Pancreas (tissue), 10 donors: Measurements from ENCODE around the gene MYBPC2. TPM values are rescaled to one million over a fixed set of nuclear protein-coding genes. Genes with fewer than 3 reads are reported as not detected.

Experiments
- ATAC-seq, 4 donors: fragments of 200-7000 bp; cut with Tn5 transposase; one replicate each; pipeline versions ENCODE4 v1.8.0 to v1.9.1; 2020; ENCODE audit warnings: mild to moderate bottlenecking in 4 of 4, moderate library complexity in 4 of 4
- DNase-seq, 6 donors: peaks; one replicate each; pipeline ENCODE4 v3.0.0-alpha.2; 2020
- FAIRE-seq: peaks from 2 replicates; lab custom pipeline; 2012; peaks lifted over from hg19 to GRCh38; lab: Jason Lieb, UNC
- H3K27ac ChIP-seq, 4 donors: fragments of 200-600 bp; sonication (generic); 1 replicate in 3 of 4; 2 replicates in 1 of 4; pipeline versions ENCODE4 v1.5.0 to v1.8.0; 2020
- H3K27me3 ChIP-seq, 4 donors: fragments of 200-600 bp; one replicate each; pipeline ENCODE4 v1.8.0; 2021
- H3K36me3 ChIP-seq, 3 donors: fragments of 200-600 bp; sonication (generic) in 1 of 3; one replicate each; pipeline versions ENCODE4 v1.5.0 to v1.8.0; 2020 to 2021
- H3K4me1 ChIP-seq, 3 donors: fragments of 200-600 bp; one replicate each; pipeline ENCODE4 v1.8.0; 2021
- H3K4me3 ChIP-seq, 4 donors: fragments of 200-600 bp; sonication (generic) in 2 of 4; one replicate each; pipeline versions ENCODE4 v1.5.0 to v1.8.0; 2020 to 2021
- H3K9me3 ChIP-seq, 4 donors: fragments of 200-600 bp; one replicate each; pipeline ENCODE4 v1.8.0; 2021
- WGBS, 2 donors: extraction: QIAGEN DNeasy Blood & Tissue Kit; methylation state at CpG; one replicate each; pipeline ENCODE4 v1.1.7; 2013; 5-methylcytosine and 5-hydroxymethylcytosine counted together
- intact Hi-C, 3 donors: fragments of 100-400 bp; cut with DNase I; formaldehyde crosslinking; loops; one replicate each; pipeline versions ENCODE4 v1.11.1 to v1.14.2; 2022
- polyA plus RNA-seq, 2 donors: library from polyadenylated mRNA; stranded (reverse); fragments of 200-250 nt; gene quantifications; one replicate each; pipeline ENCODE4 v1.2.3, GENCODE V29; 2013
- total RNA-seq, 6 donors: library from RNA; stranded (reverse); fragmentation: NEBNext Ultra II Directional in 4 of 6; extraction: Animal tissue kit (Norgen Biotek cat#: 25700) in 4 of 6; gene quantifications; one replicate each; pipeline versions ENCODE4 v1.2.1 to v1.2.4, GENCODE V29; 2021 to 2023
- TF ChIP-seq, protein P1 (sequence below), 4 donors: fragments of 200-600 bp; sonication (generic) in 3 of 4; IDR thresholded peaks; one replicate each; pipeline versions ENCODE4 v1.5.0 to v1.8.0; 2021; ENCODE audit warnings: antibody characterized with exemption in 4 of 4
- donor health status: healthy with polysubstance abuse.
- donor health status: DM: no; HTN: no; CAD: no; lungs with moderate emphysema.
- donor health status: DM: no; HTN: no; CAD: no.
- donor health status: control.
- donor health status: control.
- donor health status: Bipolar disorder and iron deficiency.
- donor health status: DM: yes; HTN: yes; CAD: no.
- donor health status: DM: no; HTN: no; CAD: no.
- donor health status: DM: no; HTN: no; CAD: no.
- donor health status: DM: yes; HTN: yes; CAD: no.

Gene MYBPC2
- total and polyA plus RNA-seq, 8 donors, result 0.02 to 1.7 (median 1.5) TPM; not detected in 5

DNA sequence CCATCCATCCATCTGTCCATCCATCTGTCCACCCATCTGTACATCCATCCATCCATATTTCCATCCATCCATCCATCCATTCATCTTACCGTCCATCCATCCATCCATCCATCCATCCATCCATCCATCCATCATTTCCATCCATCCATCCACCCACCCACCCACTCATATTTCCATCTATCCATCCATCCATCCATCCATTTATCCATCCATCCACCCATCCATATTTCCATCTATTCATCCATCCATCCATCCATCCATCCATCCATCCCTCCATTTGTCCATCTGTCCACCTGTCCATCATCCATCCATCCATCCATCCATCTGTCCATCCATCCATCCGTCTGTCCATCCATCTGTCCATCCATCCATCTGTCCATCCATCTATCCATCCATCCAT is 23.3 kb downstream of the MYBPC2 start:
- intact Hi-C loops, result loop anchor here in 1 of 3 donors (5.0 kb wide), 1 partner anchor 84 kb away; no protein-coding TSS in a partner anchor
- Histone ChIP-seq H3K4me1 (no peaks in the 10 kb centered on the region), H3K27me3 (peaks cover 0 to 7% (median 0%) of the 10 kb centered on the region in 4 donors), H3K9me3 (no peaks in the 10 kb centered on the region), H3K4me3 (no peak overlapping the region), H3K27ac (no peak overlapping the region), H3K36me3 (no peaks in the 10 kb centered on the region)
- DNase-seq (no peak), FAIRE-seq (no peak), ATAC-seq (no peak)
- 38 to 52% methylated on average over 2 of the region's 2 CpGs for WGBS, 2 donors
- TF ChIP-seq, protein P1, sequence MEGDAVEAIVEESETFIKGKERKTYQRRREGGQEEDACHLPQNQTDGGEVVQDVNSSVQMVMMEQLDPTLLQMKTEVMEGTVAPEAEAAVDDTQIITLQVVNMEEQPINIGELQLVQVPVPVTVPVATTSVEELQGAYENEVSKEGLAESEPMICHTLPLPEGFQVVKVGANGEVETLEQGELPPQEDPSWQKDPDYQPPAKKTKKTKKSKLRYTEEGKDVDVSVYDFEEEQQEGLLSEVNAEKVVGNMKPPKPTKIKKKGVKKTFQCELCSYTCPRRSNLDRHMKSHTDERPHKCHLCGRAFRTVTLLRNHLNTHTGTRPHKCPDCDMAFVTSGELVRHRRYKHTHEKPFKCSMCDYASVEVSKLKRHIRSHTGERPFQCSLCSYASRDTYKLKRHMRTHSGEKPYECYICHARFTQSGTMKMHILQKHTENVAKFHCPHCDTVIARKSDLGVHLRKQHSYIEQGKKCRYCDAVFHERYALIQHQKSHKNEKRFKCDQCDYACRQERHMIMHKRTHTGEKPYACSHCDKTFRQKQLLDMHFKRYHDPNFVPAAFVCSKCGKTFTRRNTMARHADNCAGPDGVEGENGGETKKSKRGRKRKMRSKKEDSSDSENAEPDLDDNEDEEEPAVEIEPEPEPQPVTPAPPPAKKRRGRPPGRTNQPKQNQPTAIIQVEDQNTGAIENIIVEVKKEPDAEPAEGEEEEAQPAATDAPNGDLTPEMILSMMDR (IDR thresholded peaks at IDR 0.05), result no peak

DNA sequence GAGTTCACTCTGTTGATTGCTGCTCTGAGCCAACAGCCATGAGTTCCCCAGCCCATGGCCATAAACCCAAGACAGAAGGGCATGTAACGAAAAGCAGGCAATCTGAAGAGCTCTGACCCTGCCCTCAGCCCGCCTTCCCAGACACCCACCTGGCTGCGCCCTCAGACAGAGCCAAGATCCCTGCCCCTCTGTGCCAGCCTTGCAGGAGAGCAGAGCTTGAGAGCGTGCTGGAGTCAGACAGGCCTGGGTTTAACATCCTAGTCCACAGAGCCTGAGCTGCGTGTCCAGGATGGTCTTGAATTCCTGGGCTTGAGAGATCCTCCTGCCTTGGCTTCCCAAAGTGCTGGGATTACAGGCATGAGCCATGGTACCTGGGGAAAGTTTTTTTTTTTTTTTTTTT is 24.6 kb downstream of the MYBPC2 start:
- no peak overlapping the region for H3K27ac ChIP-seq
- H3K27me3 ChIP-seq, result peaks cover 0 to 7% (median 0%) of the 10 kb centered on the region in 4 donors
- no peak overlapping the region for H3K4me3 ChIP-seq
- intact Hi-C loops, result loop anchor here in 1 of 3 donors (5.0 kb wide), 1 partner anchor 85 kb away; no protein-coding TSS in a partner anchor
- TF ChIP-seq, protein P1 (IDR thresholded peaks at IDR 0.05), result no peak
- no peaks in the 10 kb centered on the region for H3K4me1 ChIP-seq
- ATAC-seq, result no peak
- H3K36me3 ChIP-seq, result no peaks in the 10 kb centered on the region
- H3K9me3 ChIP-seq, result no peaks in the 10 kb centered on the region
- WGBS, 2 donors, result 64 to 87% methylated on average over 5 of the region's 5 CpGs
- no peak for FAIRE-seq
- no peak for DNase-seq

DNA sequence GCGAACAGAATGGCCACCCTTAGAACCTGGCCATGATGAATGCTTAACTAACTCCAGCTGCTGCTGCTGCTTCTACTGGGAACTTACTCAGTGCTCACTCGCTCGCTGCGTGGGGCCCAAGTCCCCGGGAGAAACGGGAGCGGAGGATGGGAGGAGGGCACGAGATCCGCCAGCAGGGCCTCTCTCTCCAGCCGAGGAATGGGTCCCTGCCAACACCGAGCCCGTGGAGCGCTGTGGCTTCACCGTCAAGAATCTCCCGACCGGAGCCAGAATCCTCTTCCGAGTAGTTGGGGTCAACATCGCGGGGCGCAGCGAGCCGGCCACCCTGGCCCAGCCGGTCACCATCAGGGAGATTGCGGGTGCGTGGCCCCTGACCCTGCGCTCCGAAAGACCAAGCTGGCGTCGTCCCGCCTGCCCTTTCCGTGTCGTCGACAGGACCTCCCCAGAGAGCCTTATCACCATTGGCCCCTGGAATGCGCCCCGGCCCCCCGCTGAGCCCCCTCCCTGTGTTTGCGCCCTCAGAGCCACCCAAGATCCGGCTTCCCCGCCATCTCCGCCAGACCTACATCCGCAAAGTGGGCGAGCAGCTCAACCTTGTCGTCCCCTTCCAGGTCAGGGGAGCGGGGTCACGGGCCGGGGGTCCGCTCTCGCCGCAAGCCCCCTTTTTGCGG is 25.8 kb downstream of the MYBPC2 start:
- H3K27me3 ChIP-seq, result peaks cover 0 to 7% (median 0%) of the 10 kb centered on the region in 4 donors
- no peak for FAIRE-seq

DNA sequence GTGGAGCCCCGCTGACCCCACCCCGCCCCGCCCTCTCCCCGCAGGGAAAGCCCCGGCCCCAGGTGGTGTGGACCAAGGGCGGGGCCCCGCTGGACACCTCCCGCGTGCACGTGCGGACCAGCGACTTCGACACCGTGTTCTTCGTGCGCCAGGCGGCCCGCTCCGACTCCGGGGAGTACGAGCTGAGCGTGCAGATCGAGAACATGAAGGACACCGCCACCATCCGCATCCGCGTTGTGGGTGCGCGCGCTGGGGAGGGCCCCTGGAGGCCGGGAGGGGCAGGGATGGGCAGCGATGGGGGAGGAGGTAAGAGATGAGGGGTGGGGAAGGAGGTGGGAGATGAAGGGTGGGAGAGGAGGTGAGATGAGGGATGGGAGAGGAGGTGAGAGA is 26.4 kb downstream of the MYBPC2 start:
- Histone ChIP-seq H3K27me3 (peaks cover 0 to 7% (median 0%) of the 10 kb centered on the region in 4 donors), H3K36me3 (no peaks in the 10 kb centered on the region), H3K27ac (no peak overlapping the region), H3K4me1 (no peaks in the 10 kb centered on the region), H3K9me3 (no peaks in the 10 kb centered on the region), H3K4me3 (no peak overlapping the region)
- intact Hi-C loops, result loop anchor here in 1 of 3 donors (5.0 kb wide), 1 partner anchor 87 kb away; no protein-coding TSS in a partner anchor
- TF ChIP-seq, protein P1 (IDR thresholded peaks at IDR 0.05), result no peak
- DNase-seq (no peak), ATAC-seq (no peak), FAIRE-seq (no peak)
- 45 to 58% methylated on average over 32 of the region's 32 CpGs for WGBS, 2 donors

More for the DNA sequence above, 25.8 kb downstream of the MYBPC2 start:
- DNase-seq, result no peak
- no peaks in the 10 kb centered on the region for H3K36me3 ChIP-seq
- ATAC-seq, result no peak
- no peaks in the 10 kb centered on the region for H3K9me3 ChIP-seq
- no peak overlapping the region for H3K27ac ChIP-seq
- intact Hi-C loops, result loop anchor here in 1 of 3 donors (5.0 kb wide), 1 partner anchor 86 kb away; no protein-coding TSS in a partner anchor
- no peak overlapping the region for H3K4me3 ChIP-seq
- no peaks in the 10 kb centered on the region for H3K4me1 ChIP-seq
- 31 to 46% methylated on average over 50 of the region's 50 CpGs for WGBS, 2 donors
- TF ChIP-seq, protein P1 (IDR thresholded peaks at IDR 0.05), result no peak

DNA sequence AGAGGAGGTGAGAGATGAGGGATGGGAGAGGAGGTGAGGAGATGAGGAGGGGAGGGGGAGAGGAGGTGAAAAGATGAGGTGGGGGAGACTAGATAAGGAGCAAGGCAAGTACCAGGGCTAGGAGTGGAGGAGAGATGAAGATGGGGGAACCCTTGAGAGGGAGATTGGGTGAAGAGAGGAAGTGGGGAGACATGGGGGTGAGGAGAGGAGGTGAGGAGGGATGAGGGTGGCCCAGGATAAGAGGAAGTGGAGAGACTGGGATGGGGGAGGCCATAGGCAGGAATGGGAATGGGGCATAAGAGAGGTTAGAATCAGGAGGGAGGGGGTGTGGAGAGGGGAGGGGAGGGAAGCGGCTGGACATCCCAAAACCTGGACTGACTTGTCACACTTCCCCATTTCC is 26.9 kb downstream of the MYBPC2 start:
- FAIRE-seq (no peak), DNase-seq (no peak), ATAC-seq (no peak)
- H3K4me1 ChIP-seq, result no peaks in the 10 kb centered on the region
- no peaks in the 10 kb centered on the region for H3K9me3 ChIP-seq
- peaks cover 0 to 7% (median 0%) of the 10 kb centered on the region in 4 donors for H3K27me3 ChIP-seq
- H3K4me3 ChIP-seq, result no peak overlapping the region
- WGBS, 2 donors, result 39 to 56% methylated on average over 1 of the region's 1 CpG
- TF ChIP-seq, protein P1 (IDR thresholded peaks at IDR 0.05), result no peak
- H3K36me3 ChIP-seq, result no peaks in the 10 kb centered on the region
- H3K27ac ChIP-seq, result no peak overlapping the region
- intact Hi-C loops, result loop anchor here in 2 of 3 donors (5.0 to 10.0 kb wide), 3 partner anchors 87 to 105 kb away; no protein-coding TSS in a partner anchor
